Keratinocyte (primary cell): ENCODE measurements around the gene MATK. TPM values are rescaled to one million over a fixed set of nuclear protein-coding genes. Genes with fewer than 3 reads are reported as not detected.

ENCODE experiments used
- DNase-seq: peaks from one replicate; pipeline ENCODE4 v3.0.0-alpha.2; 2011; ENCODE audit warnings: low read depth, missing footprints, low spot score
- FAIRE-seq: peaks from 2 replicates; lab custom pipeline; 2011; peaks lifted over from hg19 to GRCh38; lab: Jason Lieb, UNC
- H2AFZ ChIP-seq: 2 replicates; pipeline ENCODE4 v1.6.0; 2012; ENCODE audit warnings: low read length, control low read depth, inconsistent platforms; ENCODE audit not compliant: control insufficient read depth
- H3K27ac ChIP-seq: 2 replicates; pipeline ENCODE4 v1.5.1; 2011; ENCODE audit warnings: low read length; ENCODE audit not compliant: control insufficient read depth, insufficient read depth
- H3K27me3 ChIP-seq: 3 replicates; pipeline ENCODE4 v1.6.0; 2011; ENCODE audit warnings: low read length; ENCODE audit not compliant: control insufficient read depth, insufficient read depth; ENCODE audit errors: extremely low read depth
- H3K36me3 ChIP-seq, 2 experiments: 2 replicates in 1 of 2; 3 replicates in 1 of 2; pipeline ENCODE4 v1.5.1; 2011; ENCODE audit warnings: low read length in 2 of 2, mild to moderate bottlenecking in 1 of 2; ENCODE audit not compliant: control insufficient read depth in 2 of 2, insufficient read depth in 2 of 2; ENCODE audit errors: extremely low read depth in 1 of 2
- H3K4me1 ChIP-seq: 3 replicates; pipeline ENCODE4 v1.5.1; 2011; ENCODE audit warnings: low read length; ENCODE audit not compliant: control insufficient read depth, insufficient read depth; ENCODE audit errors: extremely low read depth
- H3K4me2 ChIP-seq: 3 replicates; pipeline ENCODE4 v1.6.0; 2011; ENCODE audit warnings: low read depth, low read length; ENCODE audit not compliant: control insufficient read depth, insufficient read depth; ENCODE audit errors: extremely low read depth
- H3K4me3 ChIP-seq, 3 experiments: fragments of 200-600 bp in 1 of 3; sonication (generic) in 1 of 3; 2 replicates in 2 of 3; 3 replicates in 1 of 3; pipeline ENCODE4 v1.5.1; 2011 to 2016; ENCODE audit warnings: low read length in 3 of 3, mild to moderate bottlenecking in 3 of 3, control low read depth in 2 of 3, inconsistent platforms in 1 of 3, low read depth in 1 of 3, mixed read lengths in 1 of 3, mixed run types in 1 of 3, moderate library complexity in 1 of 3; ENCODE audit not compliant: control insufficient read depth in 2 of 3, insufficient read depth in 2 of 3; ENCODE audit errors: extremely low read depth in 1 of 3
- H3K79me2 ChIP-seq: 2 replicates; pipeline ENCODE4 v1.6.0; 2012; ENCODE audit warnings: low read length; ENCODE audit not compliant: control insufficient read depth, insufficient read depth
- H3K9ac ChIP-seq: 3 replicates; pipeline ENCODE4 v1.6.0; 2011; ENCODE audit warnings: low read length; ENCODE audit not compliant: control insufficient read depth, insufficient read depth; ENCODE audit errors: extremely low read depth
- H3K9me1 ChIP-seq: 3 replicates; pipeline ENCODE4 v1.6.0; 2011; ENCODE audit warnings: low read length; ENCODE audit not compliant: control insufficient read depth, insufficient read depth; ENCODE audit errors: extremely low read depth
- H3K9me3 ChIP-seq: 2 replicates; pipeline ENCODE4 v1.5.1; 2012; ENCODE audit warnings: low read depth, low read length; ENCODE audit not compliant: control insufficient read depth
- H4K20me1 ChIP-seq: 3 replicates; pipeline ENCODE4 v1.6.0; 2011; ENCODE audit warnings: low read length; ENCODE audit not compliant: control insufficient read depth, insufficient read depth; ENCODE audit errors: extremely low read depth
- EZH2 ChIP-seq: IDR thresholded peaks from one replicate; pipeline ENCODE4 v1.6.1; 2012; ENCODE audit warnings: inconsistent platforms, mild to moderate bottlenecking, low read length, moderate library complexity
- dilution Hi-C: fragments of 300-500 bp; cut with MboI; formaldehyde crosslinking; loops from one replicate; pipeline ENCODE4 v1.7.0; 2020; ENCODE audit warnings: low sequenced_read_pairs; ENCODE audit not compliant: extremely low pct_ligation_motif_present
- polyA plus RNA-seq, 5 experiments: library from polyadenylated mRNA; depleted of rRNA in 3 of 5; stranded (reverse) in 3 of 5; stranded (forward) in 1 of 5; unstranded in 1 of 5; fragments of >200 nt; gene quantifications; 1 replicate in 1 of 5; 2 replicates in 3 of 5; 3 replicates in 1 of 5; pipeline versions ENCODE4 v1.2.1 to v1.2.3, GENCODE V29; 2011 to 2012; ENCODE audit warnings: missing spikeins in 2 of 5, low read depth in 1 of 5, low replicate concordance in 1 of 5
- TF ChIP-seq, protein P1 (sequence below), 3 experiments: IDR thresholded peaks in 1 of 3; conservative IDR thresholded peaks in 1 of 3; optimal IDR thresholded peaks in 1 of 3; 2 replicates in 2 of 3; 3 replicates in 1 of 3; pipeline versions ENCODE3 to v1.5.1; 2011; ENCODE audit warnings: low read length in 3 of 3, mild to moderate bottlenecking in 3 of 3, moderate library complexity in 2 of 3, control low read depth in 1 of 3, inconsistent platforms in 1 of 3; ENCODE audit not compliant: insufficient read depth in 2 of 3; ENCODE audit errors: extremely low read depth in 1 of 3

MATK gene
- polyA plus RNA-seq, 1 donor (not counting 4 experiments of a cell fraction or from before 2014, with no cell fraction given) = 0.16 TPM

DNA sequence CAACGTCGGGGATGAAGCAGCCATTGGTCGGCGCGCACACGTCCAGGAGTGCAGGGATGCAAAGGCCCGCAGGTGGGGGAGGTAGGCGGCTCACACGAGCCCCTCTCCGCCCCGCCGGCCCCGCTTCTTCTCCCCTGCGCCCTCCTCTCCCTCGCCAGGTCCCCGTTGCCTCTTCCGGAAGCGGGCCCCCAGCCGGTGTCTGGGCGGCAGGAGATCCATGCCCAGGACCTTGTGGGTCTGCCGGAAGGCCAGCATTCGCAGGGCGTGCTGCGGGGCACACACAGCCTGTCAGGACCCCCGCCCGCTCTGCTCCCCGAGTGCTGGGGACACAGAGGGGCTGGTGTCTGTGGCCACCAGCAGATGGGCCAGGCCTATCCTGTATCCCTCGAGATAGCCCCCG lies 19.7 kb upstream of the MATK start:
- Histone ChIP-seq H3K4me2 (no peak overlapping the region), H3K79me2 (no peaks in the 10 kb centered on the region), H3K4me3 (no peak overlapping the region), H3K36me3 (no peaks in the 10 kb centered on the region), H4K20me1 (no peaks in the 10 kb centered on the region), H3K9ac (no peak overlapping the region), H2AFZ (no peak overlapping the region), H3K9me1 (no peaks in the 10 kb centered on the region), H3K9me3 (peaks cover 4% of the 10 kb centered on the region), H3K4me1 (peaks cover 2% of the 10 kb centered on the region), H3K27me3 (peaks cover 23% of the 10 kb centered on the region), H3K27ac (no peak overlapping the region)
- TF ChIP-seq EZH2 = no peak
- TF ChIP-seq, protein P1, sequence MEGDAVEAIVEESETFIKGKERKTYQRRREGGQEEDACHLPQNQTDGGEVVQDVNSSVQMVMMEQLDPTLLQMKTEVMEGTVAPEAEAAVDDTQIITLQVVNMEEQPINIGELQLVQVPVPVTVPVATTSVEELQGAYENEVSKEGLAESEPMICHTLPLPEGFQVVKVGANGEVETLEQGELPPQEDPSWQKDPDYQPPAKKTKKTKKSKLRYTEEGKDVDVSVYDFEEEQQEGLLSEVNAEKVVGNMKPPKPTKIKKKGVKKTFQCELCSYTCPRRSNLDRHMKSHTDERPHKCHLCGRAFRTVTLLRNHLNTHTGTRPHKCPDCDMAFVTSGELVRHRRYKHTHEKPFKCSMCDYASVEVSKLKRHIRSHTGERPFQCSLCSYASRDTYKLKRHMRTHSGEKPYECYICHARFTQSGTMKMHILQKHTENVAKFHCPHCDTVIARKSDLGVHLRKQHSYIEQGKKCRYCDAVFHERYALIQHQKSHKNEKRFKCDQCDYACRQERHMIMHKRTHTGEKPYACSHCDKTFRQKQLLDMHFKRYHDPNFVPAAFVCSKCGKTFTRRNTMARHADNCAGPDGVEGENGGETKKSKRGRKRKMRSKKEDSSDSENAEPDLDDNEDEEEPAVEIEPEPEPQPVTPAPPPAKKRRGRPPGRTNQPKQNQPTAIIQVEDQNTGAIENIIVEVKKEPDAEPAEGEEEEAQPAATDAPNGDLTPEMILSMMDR (optimal IDR thresholded peaks at IDR 0.05 in 1 of 3, IDR thresholded peaks at IDR 0.05 in 1 of 3, conservative IDR thresholded peaks at IDR 0.05 in 1 of 3; ENCODE audit: extremely low read depth in 1 of 3, insufficient read depth in 2 of 3, low read length in 3 of 3) = no peak
- no peak for FAIRE-seq
- dilution Hi-C loops = no loop called here
- DNase-seq = no peak

DNA sequence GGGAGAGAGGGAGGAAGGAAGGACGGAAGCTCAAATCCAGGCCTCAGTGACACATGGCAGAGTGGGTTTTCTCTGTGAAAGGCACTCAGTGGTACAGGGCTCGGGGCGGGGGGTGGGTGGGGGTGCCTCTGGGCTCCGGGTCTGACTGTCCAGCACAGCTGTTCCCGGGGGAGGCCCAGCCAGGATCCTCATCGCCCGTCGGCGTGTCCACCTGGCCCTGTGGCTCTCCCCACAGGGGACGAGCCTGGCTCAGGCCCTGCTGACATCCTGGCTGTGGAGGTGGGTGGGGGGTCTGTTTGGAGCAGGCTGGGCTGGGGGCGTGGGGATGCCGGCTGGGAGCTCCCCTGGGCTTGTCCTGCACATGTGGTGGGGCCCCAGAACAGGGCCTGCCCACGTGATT lies 18.2 kb upstream of the MATK start:
- H3K4me1 ChIP-seq = peaks cover 2% of the 10 kb centered on the region
- no peak for TF ChIP-seq EZH2
- TF ChIP-seq, protein P1 (optimal IDR thresholded peaks at IDR 0.05 in 1 of 3, IDR thresholded peaks at IDR 0.05 in 1 of 3, conservative IDR thresholded peaks at IDR 0.05 in 1 of 3; ENCODE audit: extremely low read depth in 1 of 3, insufficient read depth in 2 of 3, low read length in 3 of 3) = no peak
- DNase-seq (no peak), FAIRE-seq (no peak)
- no peaks in the 10 kb centered on the region for H4K20me1 ChIP-seq
- H3K9me1 ChIP-seq = no peaks in the 10 kb centered on the region
- H3K4me2 ChIP-seq = no peak overlapping the region
- no peak overlapping the region for H3K9ac ChIP-seq
- H3K9me3 ChIP-seq = peaks cover 4% of the 10 kb centered on the region
- dilution Hi-C loops = no loop called here
- no peaks in the 10 kb centered on the region for H3K36me3 ChIP-seq
- H3K27ac ChIP-seq = no peak overlapping the region
- no peak overlapping the region for H2AFZ ChIP-seq
- H3K4me3 ChIP-seq = no peak overlapping the region
- peaks cover 31% of the 10 kb centered on the region for H3K27me3 ChIP-seq
- no peaks in the 10 kb centered on the region for H3K79me2 ChIP-seq
